HFFc6 (cell line): ENCODE measurements around the gene FOXO6. TPM values are rescaled to one million over a fixed set of nuclear protein-coding genes. Genes with fewer than 3 reads are reported as not detected.

ENCODE experiments used
- DNase-seq: peaks from one replicate; pipeline ENCODE4 v3.0.0-alpha.2; 2018
- H3K27ac Mint-ChIP-seq: 2 replicates; pipeline ENCODE4 v1.8.0; 2020; ENCODE audit warnings: mild to moderate bottlenecking, mixed read lengths
- H3K27me3 Mint-ChIP-seq: 2 replicates; pipeline ENCODE4 v1.8.0; 2021; ENCODE audit warnings: mild to moderate bottlenecking, moderate library complexity, mixed read lengths; ENCODE audit not compliant: insufficient read depth
- H3K36me3 Mint-ChIP-seq: 2 replicates; pipeline ENCODE4 v1.8.0; 2021; ENCODE audit warnings: low read depth, mixed read lengths
- H3K4me1 Mint-ChIP-seq: 2 replicates; pipeline ENCODE4 v1.8.0; 2020; ENCODE audit warnings: low read depth, mixed read lengths
- H3K4me3 Mint-ChIP-seq: 2 replicates; pipeline ENCODE4 v1.8.0; 2020; ENCODE audit warnings: mild to moderate bottlenecking, moderate library complexity, mixed read lengths
- H3K9me3 Mint-ChIP-seq: 2 replicates; pipeline ENCODE4 v1.8.0; 2020; ENCODE audit warnings: mild to moderate bottlenecking, mixed read lengths
- total RNA-seq, 6 experiments: library from RNA; stranded (reverse); fragmentation: NEBNext Ultra II Directional; extraction: Animal tissue kit (Norgen Biotek cat#: 25700); gene quantifications; 2 replicates in 1 of 6; 3 replicates in 5 of 6; pipeline ENCODE4 v1.2.3, GENCODE V29; 2021
- TF ChIP-seq, protein P1 (sequence below): fragments of 200-600 bp; sonication (generic); IDR thresholded peaks from 2 replicates; pipeline ENCODE4 v1.5.0; 2021; ENCODE audit warnings: antibody characterized with exemption, mild to moderate bottlenecking

The FOXO6 gene
- total RNA-seq, 6 experiments from 2014 or later, result 0.07 to 0.08 TPM; not detected in 4

DNA sequence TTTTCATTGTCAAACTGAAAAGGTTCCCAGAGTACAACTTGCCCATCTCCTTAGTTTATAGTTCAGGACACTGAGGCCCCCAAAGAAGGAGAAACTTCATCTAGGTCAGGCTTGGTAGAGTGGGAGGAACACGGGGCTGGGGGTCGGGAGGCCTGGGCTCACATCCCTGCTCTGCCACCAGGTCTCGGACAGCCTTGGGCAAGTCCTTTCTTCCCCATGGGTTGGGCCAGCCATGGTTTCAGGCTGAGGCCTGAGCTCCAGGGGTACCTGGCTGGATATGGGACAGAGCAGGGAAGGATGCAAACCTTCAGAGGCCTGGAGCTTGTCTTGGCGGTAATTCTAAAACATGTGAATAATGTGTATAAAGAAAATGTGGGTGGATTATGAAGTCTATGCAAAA is 17.0 kb downstream of the FOXO6 start:
- peaks cover 4% of the 10 kb centered on the region; the same call in 1 of the 2 replicates for H3K4me1 Mint-ChIP-seq
- TF ChIP-seq, protein P1, sequence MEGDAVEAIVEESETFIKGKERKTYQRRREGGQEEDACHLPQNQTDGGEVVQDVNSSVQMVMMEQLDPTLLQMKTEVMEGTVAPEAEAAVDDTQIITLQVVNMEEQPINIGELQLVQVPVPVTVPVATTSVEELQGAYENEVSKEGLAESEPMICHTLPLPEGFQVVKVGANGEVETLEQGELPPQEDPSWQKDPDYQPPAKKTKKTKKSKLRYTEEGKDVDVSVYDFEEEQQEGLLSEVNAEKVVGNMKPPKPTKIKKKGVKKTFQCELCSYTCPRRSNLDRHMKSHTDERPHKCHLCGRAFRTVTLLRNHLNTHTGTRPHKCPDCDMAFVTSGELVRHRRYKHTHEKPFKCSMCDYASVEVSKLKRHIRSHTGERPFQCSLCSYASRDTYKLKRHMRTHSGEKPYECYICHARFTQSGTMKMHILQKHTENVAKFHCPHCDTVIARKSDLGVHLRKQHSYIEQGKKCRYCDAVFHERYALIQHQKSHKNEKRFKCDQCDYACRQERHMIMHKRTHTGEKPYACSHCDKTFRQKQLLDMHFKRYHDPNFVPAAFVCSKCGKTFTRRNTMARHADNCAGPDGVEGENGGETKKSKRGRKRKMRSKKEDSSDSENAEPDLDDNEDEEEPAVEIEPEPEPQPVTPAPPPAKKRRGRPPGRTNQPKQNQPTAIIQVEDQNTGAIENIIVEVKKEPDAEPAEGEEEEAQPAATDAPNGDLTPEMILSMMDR, result no peak

DNA sequence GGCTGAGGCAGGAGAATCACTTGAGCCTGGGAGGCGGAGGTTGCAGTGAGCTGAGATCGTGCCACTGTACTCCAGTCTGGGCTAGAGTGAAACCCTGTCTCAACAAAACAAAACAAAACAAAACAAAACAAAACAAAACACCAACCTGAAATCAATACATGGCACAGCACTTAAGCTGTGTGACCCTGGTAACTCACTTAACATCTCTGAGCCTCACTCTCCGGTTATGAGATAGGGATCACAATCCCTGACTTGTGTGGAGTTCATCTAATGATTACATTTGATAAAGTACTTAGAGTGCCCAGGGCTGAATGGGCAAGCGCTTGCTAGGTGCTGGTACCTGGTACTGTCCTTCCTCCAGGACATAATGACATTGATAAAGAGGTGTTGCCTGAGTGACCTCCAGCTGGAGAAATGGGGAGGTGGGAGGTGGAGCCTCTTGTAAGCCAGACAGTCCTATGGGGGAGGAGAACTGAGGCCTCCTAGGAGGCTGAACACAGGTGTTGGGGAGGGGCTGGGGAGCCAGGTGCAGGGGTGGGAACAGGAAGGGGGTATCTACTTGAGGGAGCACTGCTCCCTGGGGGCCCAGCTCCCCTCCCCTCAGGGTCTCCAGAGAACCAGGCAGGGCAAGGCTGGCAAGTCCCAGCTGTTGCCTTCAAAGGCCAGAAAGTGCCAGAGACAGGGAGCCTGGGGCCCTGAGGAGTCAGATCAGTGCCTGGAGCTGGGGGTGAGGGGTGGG is 17.9 kb downstream of the FOXO6 start:
- DNase-seq, result no peak
- TF ChIP-seq, protein P1, result no peak
- H3K4me1 Mint-ChIP-seq, result peaks cover 10% of the 10 kb centered on the region; the same call in 1 of the 2 replicates
- H3K4me3 Mint-ChIP-seq, result no peak overlapping the region
- no peak overlapping the region for H3K27ac Mint-ChIP-seq
- peaks cover 44% of the 10 kb centered on the region for H3K27me3 Mint-ChIP-seq
- H3K36me3 Mint-ChIP-seq, result no peaks in the 10 kb centered on the region
- H3K9me3 Mint-ChIP-seq, result no peaks in the 10 kb centered on the region

More for the DNA sequence above, 17.0 kb downstream of the FOXO6 start:
- Mint-ChIP-seq H3K36me3 (no peaks in the 10 kb centered on the region), H3K4me3 (no peak overlapping the region), H3K27me3 (peaks cover 42% of the 10 kb centered on the region), H3K27ac (no peak overlapping the region), H3K9me3 (no peaks in the 10 kb centered on the region)
- no peak for DNase-seq

DNA sequence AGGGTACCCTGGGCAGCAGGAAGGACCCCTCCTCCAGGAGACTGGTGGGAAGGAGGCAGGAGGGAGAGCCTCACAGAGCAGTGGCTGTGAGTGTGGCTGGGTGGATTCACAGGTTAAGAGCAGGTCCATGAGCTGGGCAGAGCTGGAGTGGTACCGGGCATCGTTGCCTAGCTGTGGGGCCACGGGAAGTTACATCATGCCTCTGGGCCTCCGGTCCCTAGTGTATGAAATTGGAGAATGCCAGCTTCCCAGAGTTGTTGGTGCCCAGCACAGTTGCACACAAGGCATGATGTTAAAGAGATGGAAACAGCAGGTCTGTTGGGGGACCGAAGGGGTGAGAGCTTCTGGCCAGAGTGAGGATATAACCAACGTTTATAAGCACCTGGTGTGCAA is 18.5 kb downstream of the FOXO6 start:
- H3K27ac Mint-ChIP-seq, result no peak overlapping the region
- H3K27me3 Mint-ChIP-seq, result peaks cover 43% of the 10 kb centered on the region
- no peak for DNase-seq
- H3K36me3 Mint-ChIP-seq, result no peaks in the 10 kb centered on the region
- H3K4me3 Mint-ChIP-seq, result no peak overlapping the region
- H3K4me1 Mint-ChIP-seq, result peaks cover 10% of the 10 kb centered on the region; the same call in 1 of the 2 replicates
- TF ChIP-seq, protein P1, result no peak
- H3K9me3 Mint-ChIP-seq, result no peaks in the 10 kb centered on the region

DNA sequence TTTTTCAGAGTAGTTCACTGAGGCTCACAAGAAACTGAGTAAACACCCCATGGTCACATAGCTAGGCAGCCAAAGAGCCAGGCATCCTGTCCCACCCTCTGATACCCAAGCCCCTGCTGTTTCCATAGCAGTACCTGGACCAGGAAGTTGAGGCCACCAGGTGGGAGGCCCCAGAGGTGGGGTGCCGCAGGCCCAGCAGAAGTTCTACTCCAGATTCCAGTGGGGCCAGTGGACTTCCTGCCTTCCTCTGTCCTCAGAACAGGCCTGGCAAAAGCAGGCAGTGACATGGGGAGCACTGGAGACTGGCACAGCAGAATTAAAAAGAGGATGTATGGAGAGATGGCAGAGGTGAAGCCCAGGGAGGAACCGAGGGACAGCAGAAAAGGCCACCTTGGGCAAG is 19.0 kb downstream of the FOXO6 start:
- no peak for DNase-seq
- peaks cover 10% of the 10 kb centered on the region; the same call in 1 of the 2 replicates for H3K4me1 Mint-ChIP-seq
- H3K4me3 Mint-ChIP-seq, result no peak overlapping the region
- H3K27me3 Mint-ChIP-seq, result peaks cover 48% of the 10 kb centered on the region
- H3K9me3 Mint-ChIP-seq, result no peaks in the 10 kb centered on the region
- H3K27ac Mint-ChIP-seq, result no peak overlapping the region
- TF ChIP-seq, protein P1, result no peak
- no peaks in the 10 kb centered on the region for H3K36me3 Mint-ChIP-seq

DNA sequence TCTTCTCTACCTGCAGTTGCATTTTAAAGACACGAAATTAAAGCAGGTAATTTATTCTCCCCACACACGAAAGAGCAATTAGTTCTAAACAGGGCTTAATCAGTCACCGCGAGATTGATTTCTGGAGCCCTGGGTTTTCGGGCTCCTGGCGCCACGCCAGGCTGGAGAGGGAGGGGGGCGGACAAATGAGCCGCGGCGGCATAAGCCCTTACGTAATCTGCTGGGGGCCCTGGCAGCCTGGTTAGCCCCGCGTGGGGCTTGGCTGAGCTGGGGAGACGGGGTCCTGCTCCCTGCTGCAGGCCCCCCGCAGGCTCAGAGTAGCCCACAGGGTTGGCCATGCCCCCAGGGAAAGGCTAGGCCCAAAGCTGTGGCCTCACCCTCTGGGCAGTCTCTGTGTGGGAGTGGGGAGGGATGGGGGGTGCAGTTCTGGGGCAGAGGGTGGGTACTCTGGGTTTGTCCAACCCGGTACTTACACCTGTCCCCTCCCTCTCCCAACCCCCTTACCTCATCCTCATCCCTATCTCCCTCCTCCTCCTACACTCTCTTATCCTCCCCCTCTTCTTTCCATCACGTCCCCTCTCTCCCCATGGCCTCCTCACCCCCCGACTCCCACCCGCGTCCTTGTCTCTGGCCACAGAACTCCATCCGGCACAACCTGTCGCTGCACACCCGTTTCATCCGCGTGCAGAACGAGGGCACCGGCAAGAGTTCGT is 19.9 kb downstream of the FOXO6 start:
- no peak overlapping the region for H3K27ac Mint-ChIP-seq
- peaks cover 47% of the 10 kb centered on the region for H3K27me3 Mint-ChIP-seq
- no peak overlapping the region for H3K4me3 Mint-ChIP-seq
- TF ChIP-seq, protein P1, result no peak
- DNase-seq, result no peak
- no peaks in the 10 kb centered on the region for H3K9me3 Mint-ChIP-seq
- H3K36me3 Mint-ChIP-seq, result no peaks in the 10 kb centered on the region
- peaks cover 10% of the 10 kb centered on the region; the same call in 1 of the 2 replicates for H3K4me1 Mint-ChIP-seq
